Muscle of arm (tissue), 12 donors: ENCODE measurements around the gene PARP9. TPM values are rescaled to one million over a fixed set of nuclear protein-coding genes. Genes with fewer than 3 reads are reported as not detected.
"Not testable (repeated sequence)": the region's sequence is repeated elsewhere in the genome, so short reads cannot be mapped to it uniquely, and the experiment has no call there.

ENCODE experiments used
- DNase-seq: peaks from one replicate; pipeline ENCODE4 v3.0.0-alpha.2; 2013
- polyA plus RNA-seq, 12 donors: library from polyadenylated mRNA; unstranded; fragments of 120-200 nt; gene quantifications; one replicate each; pipeline ENCODE4 v1.2.1, GENCODE V29; 2013; ENCODE audit not compliant: insufficient read length in 12 of 12

Gene PARP9
- polyA plus RNA-seq, 12 donors: 9.7 to 20.0 (median 16.1) TPM; not detected in 1

DNA sequence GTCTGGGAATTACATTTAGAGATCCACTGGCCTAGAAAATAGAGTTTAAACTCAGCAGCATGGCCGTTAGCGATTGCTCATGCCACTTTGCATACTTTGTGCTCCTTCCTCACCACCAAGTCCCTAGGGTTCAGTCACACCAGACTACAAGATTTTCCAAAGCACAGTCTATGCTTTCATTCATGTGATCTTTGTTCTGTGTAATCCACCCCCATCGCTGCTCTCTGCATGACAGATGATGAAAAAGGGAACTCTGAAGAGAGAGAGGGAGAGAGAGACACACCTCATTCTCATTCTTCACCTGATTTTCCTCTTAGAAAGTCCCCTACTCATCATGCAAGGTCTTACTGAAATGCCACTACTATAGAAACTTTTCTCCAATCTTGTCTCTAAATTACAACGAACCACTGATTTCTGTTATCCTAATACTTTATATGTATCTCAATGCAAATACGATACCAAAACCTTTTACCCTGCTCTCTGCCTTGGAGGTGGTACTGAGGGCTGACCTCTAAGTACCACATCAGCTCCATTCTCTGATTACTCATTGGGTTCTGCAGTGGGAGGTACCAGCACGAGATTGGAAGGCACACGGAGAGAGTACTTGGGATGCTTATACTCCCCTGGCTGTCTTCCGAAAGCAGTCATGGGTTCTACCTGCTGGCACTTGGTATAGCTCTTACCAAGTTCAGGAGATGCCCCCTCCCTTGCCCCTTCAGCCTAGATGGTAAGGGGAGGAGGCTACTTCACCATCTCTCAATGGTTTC is 12.3 kb upstream of the PARP9 start:
- DNase-seq: no peak

DNA sequence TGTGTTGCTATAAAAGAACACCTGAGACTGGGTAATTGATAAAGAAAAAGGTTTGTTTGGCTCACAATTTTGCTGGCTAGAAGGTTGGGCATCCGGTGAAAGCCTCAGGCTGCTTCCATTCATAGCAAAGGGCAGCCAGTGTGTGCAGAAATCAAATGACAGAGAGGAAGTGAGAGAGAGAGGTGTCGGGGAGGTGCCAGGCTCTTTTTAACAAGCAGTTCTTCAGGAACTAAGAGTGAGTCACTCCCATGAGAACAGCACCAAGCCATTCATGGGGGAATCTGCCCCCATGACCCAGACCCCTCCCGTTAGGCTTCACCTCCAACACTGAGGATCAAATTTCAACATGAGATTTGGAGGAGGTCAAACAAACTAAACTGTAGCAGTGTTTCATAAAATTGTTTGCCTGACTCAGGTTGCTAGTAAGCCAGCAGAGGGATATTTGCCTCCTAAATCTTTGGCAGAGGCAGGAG is 8.9 kb upstream of the PARP9 start:
- DNase-seq: no peak

DNA sequence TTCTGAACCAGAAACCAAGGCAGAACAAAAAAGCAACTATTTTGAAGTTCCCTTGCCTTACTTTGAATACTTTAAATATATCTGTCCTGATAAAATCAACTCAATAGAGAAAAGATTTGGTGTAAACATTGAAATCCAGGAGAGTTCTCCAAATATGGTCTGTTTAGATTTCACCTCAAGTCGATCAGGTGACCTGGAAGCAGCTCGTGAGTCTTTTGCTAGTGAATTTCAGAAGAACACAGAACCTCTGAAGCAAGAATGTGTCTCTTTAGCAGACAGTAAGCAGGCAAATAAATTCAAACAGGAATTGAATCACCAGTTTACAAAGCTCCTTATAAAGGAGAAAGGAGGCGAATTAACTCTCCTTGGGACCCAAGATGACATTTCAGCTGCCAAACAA is 4.7 kb upstream of the PARP9 start:
- no peak for DNase-seq

DNA sequence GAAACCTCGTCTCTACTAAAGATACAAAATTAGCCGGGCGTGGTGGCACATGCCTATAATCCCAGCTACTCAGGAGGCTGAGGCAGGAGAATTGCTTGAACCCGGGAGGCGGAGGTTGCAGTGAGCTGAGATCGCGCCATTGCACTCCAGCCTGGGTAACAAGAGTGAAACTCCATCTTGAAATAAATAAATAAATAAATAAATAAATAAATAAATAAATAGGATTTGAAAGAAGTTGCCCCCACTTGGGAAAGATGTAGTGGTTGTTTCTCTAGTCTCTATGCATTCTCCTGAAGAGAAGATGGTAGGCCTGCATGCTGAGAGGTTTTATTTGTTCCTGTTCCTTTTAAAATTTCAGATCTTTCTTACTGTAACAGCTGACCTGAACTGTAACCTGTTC is 4.0 kb upstream of the PARP9 start:
- DNase-seq: not testable (repeated sequence)

DNA sequence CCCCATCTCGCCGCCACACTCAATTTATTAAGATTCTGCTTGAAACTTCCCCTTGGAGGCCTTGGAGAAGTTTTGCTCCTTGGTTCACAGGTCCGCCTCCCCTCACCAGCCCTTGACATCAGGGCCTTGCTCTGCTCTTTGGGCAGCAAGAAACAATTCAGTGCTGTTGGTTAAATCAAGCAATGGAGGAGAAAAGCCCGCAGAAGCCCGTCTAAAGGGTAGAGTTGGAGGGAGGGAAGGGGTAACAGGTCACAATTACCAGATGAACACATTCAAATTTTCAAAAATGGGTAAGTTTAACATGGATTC is 429 bp downstream of the PARP9 start:
- DNase-seq: no peak

DNA sequence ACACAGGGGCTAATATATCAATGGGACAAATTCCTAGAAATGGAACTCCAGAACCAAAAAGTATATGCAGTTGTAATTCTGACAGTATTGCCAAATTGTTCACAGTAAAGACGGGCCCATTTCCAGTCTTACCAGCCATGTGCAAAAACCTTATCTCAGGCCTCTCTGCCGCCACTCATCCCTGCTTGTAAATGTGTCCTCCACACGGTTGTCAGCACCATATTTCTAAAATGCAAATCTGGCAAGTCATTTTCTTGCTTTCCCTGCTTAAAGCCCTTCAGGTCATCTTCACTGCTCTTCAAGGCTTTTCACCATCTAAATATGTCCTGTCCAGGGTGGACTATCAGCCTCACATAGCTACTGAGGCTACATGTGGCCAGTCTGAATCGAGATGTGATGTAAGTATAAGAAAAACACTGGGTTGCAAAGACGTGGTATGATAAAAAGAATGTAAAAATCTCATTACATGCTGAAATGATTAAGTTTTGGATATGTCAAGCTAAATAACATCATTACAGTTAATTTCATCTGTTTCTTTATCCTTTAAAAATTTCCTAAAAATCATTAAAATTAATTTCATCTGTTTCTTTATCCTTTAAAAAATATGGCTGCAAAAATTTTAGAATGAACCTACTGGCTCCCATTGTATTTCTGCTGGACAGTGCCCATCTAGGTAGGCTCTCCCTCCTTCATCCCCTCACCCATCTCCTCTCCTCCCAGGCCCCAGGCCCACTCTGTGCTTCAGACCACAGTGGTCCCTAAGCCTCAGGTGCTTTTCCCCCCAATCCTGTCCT is 980 bp downstream of the PARP9 start:
- no peak for DNase-seq

DNA sequence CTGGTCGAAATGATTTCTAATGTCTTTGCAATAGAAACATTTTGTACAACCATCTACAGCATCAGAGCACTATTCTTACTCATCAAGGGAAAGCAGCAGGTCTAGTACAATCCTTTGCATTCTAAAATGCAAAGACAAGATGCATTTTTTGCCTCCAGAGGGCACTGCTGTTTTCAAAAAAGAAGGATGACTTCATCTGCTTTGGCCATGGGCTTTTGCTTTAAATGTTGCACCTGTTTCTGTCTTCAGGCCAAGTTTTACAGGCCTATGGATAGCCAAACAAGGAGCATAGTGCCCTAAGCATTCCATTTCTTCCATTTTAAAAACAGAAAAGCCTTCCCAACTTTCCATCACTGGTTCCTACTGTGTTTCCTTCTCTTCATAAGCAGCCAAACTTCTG is 3.4 kb downstream of the PARP9 start:
- DNase-seq: peak; percentile 52

DNA sequence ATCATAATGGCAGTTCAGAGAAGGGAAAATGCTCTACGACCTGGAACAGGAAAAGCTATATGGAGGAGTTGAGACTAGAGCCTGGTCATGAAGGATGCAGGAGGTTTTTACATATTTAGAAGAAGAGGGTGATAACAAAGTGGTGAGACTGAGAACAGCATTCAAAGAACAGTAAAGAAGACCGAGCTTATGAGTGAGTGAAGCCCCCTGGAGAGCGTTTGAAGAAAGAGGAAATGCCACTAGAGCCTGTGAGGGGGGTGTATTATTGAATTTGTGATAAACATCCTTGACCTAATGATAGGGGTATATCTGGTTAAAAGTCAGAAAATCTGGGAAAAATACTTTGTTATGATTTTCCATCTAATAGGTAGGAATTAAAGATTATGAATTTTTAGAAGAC is 4.2 kb downstream of the PARP9 start:
- no peak for DNase-seq

DNA sequence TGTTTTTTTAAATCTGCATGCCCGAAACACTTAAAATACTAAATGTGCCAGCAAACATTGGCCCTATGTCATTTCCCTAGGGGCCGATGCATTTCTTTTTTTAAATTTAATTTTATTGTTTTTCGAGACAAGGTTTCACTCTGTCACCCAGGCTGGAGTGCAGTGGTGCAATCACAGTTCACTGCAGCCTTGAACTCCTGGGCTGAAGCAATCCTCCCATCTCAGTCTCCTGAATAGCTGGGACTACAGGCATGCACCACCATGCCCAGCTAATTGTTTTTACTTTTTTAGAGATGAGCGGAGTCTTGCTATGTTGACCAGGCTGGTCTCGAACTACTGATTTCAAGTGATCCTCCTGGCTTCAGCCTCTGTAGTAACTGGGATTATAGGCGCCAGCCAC is 5.5 kb downstream of the PARP9 start:
- DNase-seq: no peak

DNA sequence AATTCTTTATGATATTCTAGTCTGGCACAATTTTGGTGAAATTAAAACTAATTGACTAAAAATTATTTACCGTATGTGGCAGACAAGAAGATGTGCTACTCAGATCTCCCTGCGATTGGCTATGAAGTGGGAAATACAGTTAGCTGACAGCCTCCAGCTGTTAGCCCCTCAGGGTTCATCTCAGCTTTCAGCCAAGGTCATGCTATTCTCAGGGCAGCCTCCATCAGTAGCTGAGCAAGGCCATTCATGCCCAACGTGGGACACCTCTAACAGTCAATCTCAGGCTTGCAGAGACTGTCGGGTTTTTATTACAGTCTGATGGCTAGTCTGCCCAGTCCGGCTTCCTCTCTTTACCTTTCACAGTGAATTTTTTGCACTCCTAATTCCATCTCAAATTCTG is 6.7 kb downstream of the PARP9 start:
- no peak for DNase-seq

DNA sequence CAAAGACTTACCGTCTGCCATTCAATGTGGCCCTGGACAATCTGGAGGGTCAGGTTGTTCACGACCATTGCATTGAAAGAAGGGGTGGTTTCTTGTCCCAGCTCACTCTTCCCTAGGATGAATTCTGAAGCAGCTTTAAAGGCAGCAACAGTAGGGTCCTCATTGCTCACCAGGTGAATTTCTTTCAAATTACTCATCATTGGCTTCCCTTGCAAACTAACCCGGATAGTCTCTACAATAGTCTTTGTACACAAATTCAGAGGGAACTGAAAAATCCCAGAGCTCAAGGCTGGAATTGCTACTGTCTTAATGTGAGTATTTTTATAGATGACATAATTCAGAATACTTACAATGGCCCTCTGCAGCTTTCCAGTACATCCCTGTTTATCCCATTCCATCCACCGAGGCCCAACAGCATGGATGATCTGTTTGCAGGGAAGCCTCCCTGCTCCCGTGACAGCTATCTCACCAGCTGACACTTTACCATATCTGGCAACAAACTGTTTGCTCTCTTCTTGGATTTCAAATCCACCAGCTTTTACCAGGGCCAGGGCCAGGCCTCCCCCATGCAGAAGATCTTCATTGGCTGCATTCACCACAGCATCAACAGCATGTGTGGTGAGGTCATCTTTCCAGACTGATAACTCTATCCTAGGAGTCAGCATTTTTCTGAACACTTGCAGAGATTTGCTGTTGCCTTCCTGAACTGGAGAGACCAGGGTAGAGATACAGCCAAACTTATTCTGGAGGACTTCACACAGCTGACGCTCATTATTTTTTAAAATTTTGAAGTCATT is 8.6 kb downstream of the PARP9 start:
- DNase-seq: no peak

DNA sequence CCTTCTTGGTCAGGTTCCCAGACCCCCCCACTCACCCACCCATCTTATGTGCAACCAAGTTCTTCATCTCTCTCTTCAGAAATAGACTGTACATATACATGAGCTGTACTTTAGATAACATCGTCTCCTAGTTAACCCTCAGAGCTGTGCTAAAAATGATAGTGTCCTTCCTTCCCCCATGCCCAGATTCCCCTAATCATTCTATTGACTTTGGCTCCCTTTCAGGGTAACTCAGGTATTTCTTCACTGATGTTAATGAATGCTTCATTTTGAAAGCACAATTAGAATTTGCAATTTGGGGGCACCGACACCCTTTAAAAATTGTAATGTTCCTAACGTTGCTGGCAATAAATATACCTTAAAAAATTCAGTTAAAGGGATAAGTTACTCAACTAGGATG is 10.9 kb downstream of the PARP9 start:
- no peak for DNase-seq

DNA sequence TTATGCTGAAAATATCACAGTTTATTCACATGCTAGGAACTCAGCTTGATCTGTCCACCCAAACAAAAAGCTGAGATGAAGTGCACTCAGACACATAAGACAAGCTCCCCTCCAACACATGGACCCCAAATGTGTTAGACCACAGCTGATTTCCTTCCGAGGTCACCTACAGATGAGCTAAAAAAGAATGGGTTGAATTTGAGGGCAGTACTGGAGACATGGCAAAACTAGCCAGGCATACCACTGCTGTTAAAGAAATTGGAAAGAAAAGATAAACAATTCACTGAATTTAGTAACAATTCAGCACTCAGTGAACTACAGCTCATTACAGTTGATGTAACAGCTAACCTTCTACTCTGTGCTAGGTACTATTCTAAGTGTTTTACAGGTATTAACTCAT is 15.5 kb downstream of the PARP9 start:
- no peak for DNase-seq

DNA sequence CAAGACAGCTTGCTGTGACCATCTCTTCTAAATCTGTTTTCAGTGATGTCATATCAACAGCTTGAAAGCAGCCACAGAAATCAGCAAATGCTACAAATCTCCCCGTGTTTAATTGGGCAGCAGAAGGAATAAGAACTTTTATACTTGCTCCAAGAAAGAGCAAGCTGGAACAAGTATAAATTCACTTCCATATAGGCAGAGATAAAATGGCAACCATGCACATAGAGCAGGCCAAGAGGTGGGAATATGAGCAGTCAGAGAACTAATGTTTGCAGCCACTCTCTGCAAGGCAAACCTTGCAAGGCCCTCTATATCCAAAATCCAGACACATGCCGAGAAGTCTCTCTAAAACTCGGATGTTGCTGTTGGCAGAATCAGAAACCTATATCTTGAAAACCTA is 16.0 kb downstream of the PARP9 start:
- DNase-seq: no peak

DNA sequence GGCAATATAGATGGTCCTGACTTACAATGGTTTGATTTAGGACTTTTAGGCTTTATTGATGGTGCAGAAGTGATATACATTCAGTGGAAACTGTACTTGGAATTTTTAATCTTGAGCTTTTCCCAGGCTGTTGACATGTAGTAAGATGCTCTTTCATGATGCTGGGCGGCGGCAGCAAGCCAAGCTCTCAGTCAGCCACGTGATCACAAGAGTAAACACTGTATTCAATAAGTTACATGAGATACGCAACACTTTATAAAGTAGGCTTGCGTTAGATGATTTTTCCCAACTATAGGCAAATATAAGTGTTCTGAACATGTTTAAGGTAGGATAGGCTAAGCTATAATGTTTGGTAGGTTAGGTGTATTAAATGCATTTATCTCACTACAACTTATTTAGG is 17.9 kb downstream of the PARP9 start:
- DNase-seq: no peak

DNA sequence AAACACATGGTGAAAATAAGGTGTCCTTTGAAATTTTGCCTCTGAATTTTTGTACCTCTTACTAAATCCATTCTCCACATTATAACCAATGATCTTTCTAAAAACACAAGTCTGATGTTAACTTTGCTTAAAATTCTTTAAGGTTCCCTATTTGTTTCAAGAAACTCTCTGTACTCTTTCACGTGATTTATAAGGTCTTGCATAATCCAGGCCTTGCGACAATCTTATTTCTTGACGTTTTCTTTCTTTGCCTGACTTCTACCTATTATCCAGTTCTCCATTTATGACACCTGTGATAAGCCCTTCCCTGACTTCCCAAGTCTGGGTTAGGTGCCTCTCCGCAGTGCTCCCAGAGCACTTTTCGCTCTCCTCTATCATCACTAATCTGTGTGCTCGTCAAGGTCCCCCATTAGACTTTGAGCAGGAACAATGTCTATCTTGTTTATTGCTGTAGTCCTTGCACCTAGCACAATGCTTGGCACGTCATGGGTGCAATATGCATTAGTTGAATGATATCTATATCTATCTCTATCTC is 25.1 kb downstream of the PARP9 start:
- DNase-seq: no peak

DNA sequence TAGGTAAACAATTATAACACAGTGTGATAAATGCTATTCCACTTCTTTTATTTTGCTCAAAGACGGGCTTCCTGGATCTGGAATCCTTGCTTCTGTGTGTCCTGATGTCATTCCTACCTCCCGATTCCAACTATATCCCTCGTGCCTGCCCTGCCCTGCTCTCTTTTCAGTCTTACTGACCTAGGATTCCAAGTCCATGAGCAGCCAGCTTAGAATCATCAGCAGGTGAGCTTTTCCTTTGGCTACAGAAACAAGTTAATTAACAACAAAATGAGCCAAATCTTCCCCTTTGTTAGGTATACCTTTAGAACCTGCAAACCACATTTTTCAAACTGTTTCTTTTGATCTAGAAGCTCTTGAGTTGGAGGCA is 27.5 kb downstream of the PARP9 start:
- no peak for DNase-seq

DNA sequence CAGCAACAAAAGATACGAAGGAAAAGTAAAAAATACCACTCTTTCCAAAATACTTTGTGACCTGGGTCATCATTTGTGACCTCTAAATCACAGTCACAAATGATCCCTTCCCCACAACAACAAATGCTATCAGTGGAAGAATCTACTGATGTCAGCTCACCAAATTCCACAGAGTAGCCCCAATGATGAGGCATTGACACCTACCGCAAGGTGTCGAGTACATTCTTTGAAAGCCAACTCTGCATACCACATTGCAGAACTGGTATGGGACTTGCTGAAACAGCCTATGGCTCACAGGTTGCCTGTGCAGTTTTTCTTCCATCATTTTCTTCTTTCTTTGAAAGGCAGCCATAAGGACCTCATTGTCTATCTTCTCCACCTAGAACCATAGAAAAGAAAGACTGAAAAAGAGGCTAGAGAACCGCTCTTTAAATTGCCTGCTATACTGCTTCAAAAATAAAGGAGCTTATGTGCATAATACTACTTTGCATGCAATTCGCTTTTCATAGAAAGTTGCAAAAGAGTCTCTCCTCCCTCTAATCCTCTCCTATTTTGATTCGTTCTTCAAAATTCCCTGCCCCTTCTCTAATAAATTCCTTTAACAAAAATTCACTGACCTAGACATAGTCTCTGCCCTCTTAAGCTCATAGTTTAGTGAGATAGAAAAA is 28.0 kb downstream of the PARP9 start:
- no peak for DNase-seq

DNA sequence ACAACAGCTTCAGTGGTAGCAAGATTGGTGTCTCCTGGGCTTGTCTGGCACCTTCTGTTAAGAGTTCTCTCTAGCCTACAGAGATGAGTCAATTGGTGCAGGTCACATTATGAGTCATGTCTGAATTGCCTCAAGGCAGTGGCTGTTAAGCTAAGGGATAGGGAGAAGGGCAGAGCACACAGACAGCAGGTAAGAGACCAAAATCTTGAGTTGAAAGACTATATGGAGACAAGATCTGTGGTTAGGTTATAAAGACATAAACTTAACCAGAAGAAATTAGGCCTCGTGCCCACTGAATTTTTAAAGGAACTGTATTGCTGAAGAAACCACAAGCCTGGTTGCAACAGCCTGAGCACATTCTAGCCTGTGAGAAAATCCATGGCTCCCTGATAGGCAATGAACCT is 30.2 kb downstream of the PARP9 start:
- DNase-seq: no peak

DNA sequence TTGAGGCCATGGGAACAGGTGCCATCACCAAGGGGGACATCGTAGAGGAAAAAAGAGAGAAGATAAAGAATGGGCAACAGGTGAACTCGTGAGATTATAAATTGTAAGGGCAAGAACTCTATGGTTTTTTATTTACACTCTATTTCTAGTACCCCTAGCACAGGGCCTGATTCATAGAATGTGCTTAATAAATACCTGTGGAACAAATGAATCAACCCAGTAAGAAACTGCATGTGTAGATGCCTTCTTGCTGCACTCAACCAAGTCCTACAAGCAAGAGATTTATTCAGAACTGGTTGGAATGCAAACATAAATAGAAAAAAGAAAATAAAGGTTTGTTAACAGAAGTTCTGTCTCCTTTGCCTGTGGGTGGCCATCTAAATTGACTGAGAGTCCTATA is 30.6 kb downstream of the PARP9 start:
- no peak for DNase-seq

DNA sequence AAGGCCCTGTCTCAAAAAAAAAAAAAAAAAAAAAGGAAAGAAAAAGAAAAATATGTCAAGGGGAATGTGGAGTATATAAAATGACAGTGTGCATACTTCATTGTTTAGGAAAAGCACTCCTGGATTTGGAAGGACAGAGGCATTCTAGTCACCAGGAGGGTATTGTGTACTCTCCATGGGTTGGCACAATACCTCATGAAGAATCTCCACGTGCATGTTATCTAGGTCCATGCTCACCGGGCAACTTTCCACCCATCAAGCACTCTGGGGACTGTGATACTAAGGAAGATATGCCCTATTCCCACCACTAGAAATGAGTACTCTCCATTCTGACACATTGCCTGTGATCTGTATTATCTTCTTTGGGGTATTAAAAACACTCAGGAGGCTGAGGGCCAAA is 33.9 kb downstream of the PARP9 start:
- DNase-seq: no peak

DNA sequence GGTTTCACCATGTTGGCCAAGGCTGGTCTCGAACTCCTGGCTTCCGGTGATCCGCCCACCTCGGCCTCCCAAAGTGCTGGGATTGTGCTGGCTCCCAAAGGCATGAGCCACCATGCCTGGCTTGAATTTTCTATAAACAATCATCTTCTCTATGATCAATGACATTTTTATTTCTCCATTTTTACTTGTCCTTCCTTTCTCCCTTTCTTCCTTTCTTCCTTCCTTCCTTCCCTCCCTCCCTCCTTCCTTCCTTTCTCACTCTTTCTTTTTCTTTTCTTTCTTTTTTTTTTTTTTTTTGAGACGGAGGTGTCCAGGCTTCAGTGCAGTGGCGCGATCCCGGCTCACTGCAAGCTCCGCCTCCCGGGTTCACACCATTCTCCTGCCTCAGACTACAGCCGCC is 40.8 kb downstream of the PARP9 start:
- no peak for DNase-seq
